Anterior cingulate cortex (tissue), 58 donors: ENCODE data around the gene ANAPC2.

Experiments
- DNase-seq, 58 donors: peaks; one replicate each; lab custom pipeline; 2025; lab: John Stamatoyannopoulos, UW

Gene ANAPC2, protein sequence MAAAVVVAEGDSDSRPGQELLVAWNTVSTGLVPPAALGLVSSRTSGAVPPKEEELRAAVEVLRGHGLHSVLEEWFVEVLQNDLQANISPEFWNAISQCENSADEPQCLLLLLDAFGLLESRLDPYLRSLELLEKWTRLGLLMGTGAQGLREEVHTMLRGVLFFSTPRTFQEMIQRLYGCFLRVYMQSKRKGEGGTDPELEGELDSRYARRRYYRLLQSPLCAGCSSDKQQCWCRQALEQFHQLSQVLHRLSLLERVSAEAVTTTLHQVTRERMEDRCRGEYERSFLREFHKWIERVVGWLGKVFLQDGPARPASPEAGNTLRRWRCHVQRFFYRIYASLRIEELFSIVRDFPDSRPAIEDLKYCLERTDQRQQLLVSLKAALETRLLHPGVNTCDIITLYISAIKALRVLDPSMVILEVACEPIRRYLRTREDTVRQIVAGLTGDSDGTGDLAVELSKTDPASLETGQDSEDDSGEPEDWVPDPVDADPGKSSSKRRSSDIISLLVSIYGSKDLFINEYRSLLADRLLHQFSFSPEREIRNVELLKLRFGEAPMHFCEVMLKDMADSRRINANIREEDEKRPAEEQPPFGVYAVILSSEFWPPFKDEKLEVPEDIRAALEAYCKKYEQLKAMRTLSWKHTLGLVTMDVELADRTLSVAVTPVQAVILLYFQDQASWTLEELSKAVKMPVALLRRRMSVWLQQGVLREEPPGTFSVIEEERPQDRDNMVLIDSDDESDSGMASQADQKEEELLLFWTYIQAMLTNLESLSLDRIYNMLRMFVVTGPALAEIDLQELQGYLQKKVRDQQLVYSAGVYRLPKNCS

DNA sequence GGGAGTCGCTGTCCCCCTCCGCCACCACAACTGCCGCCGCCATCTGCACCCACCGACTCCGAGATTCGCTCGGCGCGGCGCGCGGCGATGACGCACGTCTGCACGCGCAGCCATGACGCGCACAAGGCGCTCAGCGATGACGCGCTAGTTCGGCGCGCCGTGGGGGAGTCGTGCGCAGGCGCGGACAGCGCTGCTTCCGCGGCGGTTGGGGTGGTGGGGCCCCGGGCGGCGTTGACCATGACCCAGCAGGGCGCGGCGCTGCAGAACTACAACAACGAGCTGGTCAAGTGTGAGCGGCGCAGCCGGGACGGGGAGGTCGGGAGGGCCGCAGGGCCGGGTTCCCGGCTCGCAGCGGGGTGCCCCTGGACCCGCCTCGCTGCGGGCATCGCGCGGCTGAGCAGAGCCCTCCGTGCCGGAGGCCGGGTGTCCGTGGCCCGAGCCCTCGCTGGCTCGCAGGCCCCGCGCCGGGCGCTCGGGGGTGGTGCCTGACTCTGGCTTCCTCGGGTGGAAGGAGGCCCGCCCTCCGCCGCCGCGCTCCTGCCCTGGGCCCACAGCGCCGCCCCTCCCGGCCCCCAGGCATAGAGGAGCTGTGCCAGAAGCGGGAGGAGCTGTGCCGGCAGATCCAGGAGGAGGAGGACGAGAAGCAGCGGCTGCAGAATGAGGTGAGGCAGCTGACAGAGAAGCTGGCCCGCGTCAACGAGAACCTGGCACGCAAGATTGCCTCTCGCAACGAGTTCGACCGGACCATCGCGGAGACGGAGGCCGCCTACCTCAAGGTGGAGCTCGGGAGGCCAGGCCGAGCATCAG is at the start of gene ANAPC2, which contains the start of gene SSNA1:
Gene ANAPC2, minus strand, starts transcription at position 71 of the 807 bp plus-strand sequence. Its CDS starts 28 bp downstream, at position 43.
Gene SSNA1, plus strand, starts transcription at position 187 of the 807 bp plus-strand sequence. Its CDS starts 51 bp downstream, at position 238.
- DNase-seq = peak; percentile 30 to 95 (median 90)

DNA sequence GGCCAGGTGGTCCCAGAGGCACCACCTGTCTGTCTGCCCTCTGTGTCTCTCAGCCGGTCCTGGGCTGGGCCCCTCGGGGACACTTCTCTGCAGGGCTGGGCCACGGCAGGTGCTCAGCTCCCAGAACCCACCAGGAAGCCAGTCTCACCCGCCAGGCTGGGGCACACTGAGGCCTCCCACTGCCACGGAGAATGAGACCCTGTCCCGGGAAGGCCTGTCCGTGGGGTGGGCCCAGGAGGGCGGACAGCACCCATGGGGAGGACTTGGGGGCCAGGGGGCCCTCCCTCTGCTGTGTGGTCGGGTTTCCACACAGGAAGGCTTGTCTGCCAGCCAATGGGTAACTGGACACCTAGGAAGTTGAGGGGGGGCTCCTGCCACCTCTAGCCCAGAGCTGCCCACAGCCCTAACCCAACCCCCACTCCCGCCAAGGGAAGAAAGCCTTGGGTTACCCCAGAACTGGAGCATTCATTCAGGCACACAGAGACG is 48.6 kb upstream of the ANAPC2 start:
- DNase-seq = peak in 1 of 58 donors; percentile 41

GRCh38 chr9:137236238-137236935 is 48.0 kb upstream of the ANAPC2 start:
- DNase-seq = peak in 56 of 58 donors; percentile 7 to 88 (median 67)

DNA sequence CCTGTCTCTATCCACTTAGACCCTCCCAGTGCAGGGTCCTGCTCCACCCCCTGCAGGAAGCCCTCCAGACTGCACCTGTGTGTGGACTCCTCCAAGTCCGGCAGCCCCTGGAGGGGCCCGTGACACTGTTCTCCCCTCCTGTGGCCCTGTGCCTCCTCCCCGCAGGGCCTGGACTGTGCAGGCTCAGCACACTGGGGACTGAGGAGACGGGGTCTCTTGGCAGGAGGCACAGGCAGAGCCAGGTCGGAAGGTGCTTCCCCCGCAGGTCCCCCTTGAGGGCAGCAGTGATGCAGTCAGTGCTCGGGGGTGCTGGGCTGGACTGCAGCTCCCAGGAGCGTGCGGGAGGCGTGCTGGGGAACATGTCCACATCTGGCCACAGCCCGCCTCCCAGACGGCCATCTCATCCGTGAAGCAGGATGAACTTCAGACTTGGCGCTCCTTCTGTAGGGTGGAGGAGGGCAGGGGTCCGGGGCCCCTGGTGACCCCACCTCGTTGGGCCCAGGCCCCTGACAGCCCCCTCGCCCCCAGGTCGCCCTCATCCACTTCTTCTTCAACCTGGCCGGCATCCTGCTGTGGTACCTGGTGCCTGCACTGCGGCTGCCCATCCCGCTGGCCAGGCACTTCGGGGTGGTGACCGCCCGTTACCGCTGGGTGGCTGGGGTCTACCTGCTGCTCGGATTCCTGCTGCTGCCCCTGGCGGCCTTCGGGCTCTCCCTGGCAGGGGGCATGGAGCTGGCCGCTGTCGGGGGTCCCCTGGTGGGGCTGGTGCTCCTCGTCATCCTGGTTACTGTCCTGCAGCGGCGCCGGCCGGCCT is 47.3 kb upstream of the ANAPC2 start:
- DNase-seq = no peak

DNA sequence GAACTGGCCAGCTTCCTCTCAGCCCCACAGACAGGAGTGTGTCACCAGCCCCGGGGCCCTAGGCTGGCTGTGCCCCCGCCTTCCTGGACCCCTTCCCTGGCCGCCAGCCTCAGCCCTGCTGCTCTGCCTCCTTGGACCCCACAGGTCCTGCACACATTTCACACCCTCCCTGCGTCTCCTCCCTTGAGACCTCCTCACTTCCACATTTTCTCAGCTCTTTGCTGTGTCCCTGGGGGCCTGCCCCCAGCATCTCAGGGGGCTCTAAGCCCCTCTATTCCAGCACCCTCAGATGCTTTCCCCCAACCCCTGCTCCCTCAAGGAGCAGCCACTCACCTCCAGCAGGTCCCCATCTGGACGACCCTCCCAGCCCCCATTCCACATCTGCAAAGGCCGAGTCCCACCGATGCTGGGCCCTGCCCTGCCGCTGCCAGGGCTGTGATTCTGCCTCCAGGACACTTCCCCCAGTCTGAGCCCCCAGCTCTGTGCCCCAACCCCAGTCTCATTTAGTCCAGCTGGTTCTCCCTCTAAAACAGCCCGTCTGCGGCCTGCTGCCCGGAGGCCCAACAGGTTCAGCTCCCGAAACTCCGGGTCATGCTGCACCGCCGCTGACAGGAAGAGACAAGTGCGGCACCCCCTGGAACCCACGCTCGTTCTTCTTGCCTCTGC is 46.5 kb upstream of the ANAPC2 start:
- DNase-seq = no peak

DNA sequence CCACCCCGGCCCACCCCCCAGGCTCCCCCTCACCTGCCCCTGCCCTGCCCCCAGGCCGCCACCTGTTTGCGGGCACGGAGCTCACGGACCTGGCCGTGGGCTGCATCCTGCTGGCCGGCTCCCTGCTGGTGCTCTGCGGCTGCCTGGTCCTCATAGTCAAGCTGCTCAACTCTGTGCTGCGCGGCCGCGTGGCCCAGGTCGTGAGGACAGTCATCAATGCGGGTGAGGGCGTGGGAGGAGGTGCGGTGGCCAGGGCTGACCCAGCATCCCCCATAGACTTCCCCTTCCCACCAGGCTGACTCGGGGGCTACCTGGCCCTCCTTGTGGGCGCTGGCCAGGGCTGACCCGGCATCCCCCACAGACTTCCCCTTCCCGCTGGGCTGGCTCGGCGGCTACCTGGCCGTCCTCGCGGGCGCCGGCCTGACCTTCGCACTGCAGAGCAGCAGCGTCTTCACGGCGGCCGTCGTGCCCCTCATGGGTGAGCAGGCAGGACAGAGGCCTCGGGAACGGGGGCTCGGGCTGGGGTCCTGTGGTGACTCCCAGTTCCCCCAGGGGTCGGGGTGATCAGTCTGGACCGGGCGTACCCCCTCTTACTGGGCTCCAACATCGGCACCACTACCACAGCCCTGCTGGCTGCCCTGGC is 45.8 kb upstream of the ANAPC2 start:
- no peak for DNase-seq

DNA sequence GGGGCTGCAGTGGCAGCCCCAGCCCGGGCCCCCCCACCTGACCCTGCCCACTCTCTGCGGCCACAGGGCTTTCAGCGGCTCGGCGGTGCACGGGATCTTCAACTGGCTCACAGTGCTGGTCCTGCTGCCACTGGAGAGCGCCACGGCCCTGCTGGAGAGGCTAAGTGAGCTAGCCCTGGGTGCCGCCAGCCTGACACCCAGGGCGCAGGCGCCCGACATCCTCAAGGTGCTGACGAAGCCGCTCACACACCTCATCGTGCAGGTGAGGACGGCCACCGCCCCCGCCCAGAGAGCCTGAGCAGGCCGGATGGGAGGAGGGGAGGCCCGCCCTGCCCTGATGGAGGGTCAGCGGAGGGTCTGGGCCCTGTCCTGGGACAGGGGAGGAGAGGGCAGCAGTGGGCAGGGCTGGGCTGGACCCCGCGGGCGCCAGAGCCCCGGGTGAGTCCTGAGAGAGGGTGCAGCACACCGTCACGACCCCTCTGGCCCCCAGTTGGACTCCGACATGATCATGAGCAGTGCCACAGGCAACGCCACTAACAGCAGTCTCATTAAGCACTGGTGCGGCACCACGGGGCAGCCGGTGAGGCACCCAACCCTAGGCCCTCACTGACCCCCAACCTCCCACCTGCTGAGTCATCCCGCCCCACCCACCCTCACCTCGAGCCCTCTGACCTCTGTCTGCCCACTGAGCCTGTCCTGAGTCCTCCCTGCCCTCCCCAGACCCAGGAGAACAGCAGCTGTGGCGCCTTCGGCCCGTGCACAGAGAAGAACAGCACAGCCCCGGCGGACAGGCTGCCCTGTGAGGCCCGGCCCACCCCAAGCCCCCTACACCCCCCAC is 45.0 kb upstream of the ANAPC2 start:
- no peak for DNase-seq

DNA sequence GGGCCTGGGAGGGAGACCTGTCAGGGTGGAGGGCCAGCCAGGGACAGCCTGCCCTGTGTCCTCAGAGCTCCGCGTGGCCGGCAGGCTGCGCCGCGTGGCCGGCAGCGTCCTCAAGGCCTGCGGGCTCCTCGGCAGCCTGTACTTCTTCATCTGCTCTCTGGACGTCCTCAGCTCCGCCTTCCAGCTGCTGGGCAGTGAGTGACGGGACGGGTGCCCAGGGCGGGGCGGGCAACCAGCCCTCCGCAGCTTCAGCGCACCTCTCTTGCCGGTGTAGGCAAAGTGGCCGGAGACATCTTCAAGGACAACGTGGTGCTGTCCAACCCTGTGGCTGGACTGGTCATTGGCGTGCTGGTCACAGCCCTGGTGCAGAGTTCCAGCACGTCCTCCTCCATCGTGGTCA is 44.1 kb upstream of the ANAPC2 start:
- DNase-seq = no peak

DNA sequence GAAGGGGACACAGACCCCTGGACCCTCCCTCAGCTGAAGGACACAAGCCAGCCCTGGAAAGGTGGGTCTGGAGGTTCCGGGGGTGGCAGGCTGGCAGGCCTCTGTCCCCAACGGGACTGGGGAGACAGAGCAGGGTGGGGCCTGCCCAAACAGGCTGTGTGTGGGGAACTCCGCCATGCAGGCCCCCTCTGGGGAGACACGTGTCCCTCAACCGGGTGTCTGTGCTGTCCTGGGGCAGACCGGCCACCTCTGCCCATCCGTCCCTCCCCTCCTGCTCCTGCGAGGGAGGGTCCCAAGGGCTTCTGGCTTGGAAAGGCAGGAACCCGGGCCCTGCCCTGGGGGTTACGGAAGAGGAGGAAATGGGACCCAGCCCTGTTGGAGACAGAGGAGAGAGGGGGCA is 43.7 kb upstream of the ANAPC2 start:
- no peak for DNase-seq

GRCh38 chr9:137231372-137232039 is 43.1 kb upstream of the ANAPC2 start:
- DNase-seq = no peak

GRCh38 chr9:137230705-137231371 is 42.5 kb upstream of the ANAPC2 start, which contains the start of gene SLC34A3:
TSS of gene SLC34A3 (plus strand) at chr9:137230901. CDS start at chr9:137231703, 802 bp downstream.
- DNase-seq = no peak

GRCh38 chr9:137229903-137230704 is 41.7 kb upstream of the ANAPC2 start:
- no peak for DNase-seq

DNA sequence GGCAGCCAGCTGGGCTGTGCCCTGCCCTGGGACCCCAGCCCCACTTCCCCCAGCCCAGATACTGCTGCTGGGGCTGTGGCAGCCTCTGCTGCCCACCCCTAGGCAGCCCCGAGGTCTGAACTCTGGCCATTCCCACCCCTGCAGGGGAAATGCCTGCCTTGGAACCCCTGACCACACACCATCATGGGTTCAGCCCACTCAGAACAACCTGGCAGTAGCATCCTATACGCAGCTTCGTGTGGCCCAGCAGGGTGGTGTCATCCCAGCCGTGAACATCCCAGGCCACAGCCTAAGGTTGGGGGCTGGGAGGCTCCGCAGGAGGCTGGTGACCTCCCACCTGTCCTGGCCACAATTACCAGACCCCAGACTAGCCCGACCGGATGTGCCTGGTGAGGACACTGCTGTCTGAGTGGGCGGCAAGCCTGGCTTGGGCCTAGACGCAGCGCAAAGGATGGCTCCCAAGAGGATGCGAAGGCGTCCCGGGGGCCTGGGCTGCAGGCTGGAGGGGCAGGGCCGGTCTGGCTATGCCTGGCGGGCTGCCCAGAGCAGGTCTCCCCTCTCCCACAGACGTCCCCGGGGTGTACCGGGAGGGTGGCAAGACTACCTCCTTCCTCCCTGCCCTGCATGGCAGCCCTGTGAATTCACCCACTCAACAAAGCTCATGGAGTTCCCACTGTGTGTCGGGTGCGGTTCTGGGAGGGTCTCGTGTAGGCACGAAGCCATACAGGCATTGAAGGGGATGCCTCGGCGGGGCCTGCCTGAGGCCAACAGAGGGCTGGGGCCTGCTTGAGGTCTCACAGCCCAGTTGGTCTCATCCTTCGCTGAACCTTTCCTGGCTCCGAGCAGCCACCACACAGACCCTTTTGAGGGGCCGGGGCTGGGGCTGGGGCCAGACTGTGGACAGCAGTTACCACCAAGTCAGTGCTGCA is 40.9 kb upstream of the ANAPC2 start:
- DNase-seq = no peak

GRCh38 chr9:137228506-137228967 is 40.2 kb upstream of the ANAPC2 start:
- no peak for DNase-seq
